ENCODE data around the gene ATXN7L1.

The ATXN7L1 gene

GRCh38 chr7:105778956-105779355 is 97.4 kb downstream of the ATXN7L1 start:
- DNase-seq (ENCODE audit: low spot score): no peak

- no peak for DNase-seq (ENCODE audit: low spot score)
Observed at GRCh38 chr7:105776986-105777910, 99.2 kb downstream of the ATXN7L1 start.

- peak; percentile 96 for DNase-seq (ENCODE audit: low spot score)
Observed at GRCh38 chr7:105776068-105776790, 100.2 kb downstream of the ATXN7L1 start.

GRCh38 chr7:105775580-105775979 is 100.8 kb downstream of the ATXN7L1 start:
- DNase-seq (ENCODE audit: low spot score): no peak

GRCh38 chr7:105773030-105773460 is 103.4 kb downstream of the ATXN7L1 start:
- no peak for DNase-seq (ENCODE audit: low spot score)

GRCh38 chr7:105769901-105770628 is 106.3 kb downstream of the ATXN7L1 start:
- DNase-seq (ENCODE audit: low spot score): no peak

- DNase-seq (ENCODE audit: low spot score): no peak
Observed at GRCh38 chr7:105768898-105769507, 107.4 kb downstream of the ATXN7L1 start.

- no peak for DNase-seq (ENCODE audit: low spot score)
Observed at GRCh38 chr7:105768117-105768516, 108.3 kb downstream of the ATXN7L1 start.

GRCh38 chr7:105766421-105767073 is 109.9 kb downstream of the ATXN7L1 start:
- DNase-seq (ENCODE audit: low spot score): no peak

- DNase-seq (ENCODE audit: low spot score): no peak
Observed at GRCh38 chr7:105765846-105766245, 110.6 kb downstream of the ATXN7L1 start.

- no peak for DNase-seq (ENCODE audit: low spot score)
Observed at GRCh38 chr7:105764506-105764905, 111.9 kb downstream of the ATXN7L1 start.

- DNase-seq (ENCODE audit: low spot score): peak; percentile 34
Observed at GRCh38 chr7:105760551-105761447, 115.6 kb downstream of the ATXN7L1 start.

- peak; percentile 57 for DNase-seq (ENCODE audit: low spot score)
Observed at GRCh38 chr7:105759670-105760550, 116.5 kb downstream of the ATXN7L1 start.

- DNase-seq (ENCODE audit: low spot score): no peak
Observed at GRCh38 chr7:105756367-105756766, 120.0 kb downstream of the ATXN7L1 start.

- DNase-seq (ENCODE audit: low spot score): no peak
Observed at GRCh38 chr7:105752671-105753275, 123.6 kb downstream of the ATXN7L1 start.

- DNase-seq (ENCODE audit: low spot score): no peak
Observed at GRCh38 chr7:105751054-105751453, 125.3 kb downstream of the ATXN7L1 start.

GRCh38 chr7:105748701-105749100 is 127.7 kb downstream of the ATXN7L1 start:
- DNase-seq (ENCODE audit: low spot score): no peak

- no peak for DNase-seq (ENCODE audit: low spot score)
Observed at GRCh38 chr7:105745681-105746330, 130.6 kb downstream of the ATXN7L1 start.

Measured in AG20443 (cell line).